Osteocyte (in vitro differentiated cells): ENCODE measurements around the gene SPSB4. TPM values are rescaled to one million over a fixed set of nuclear protein-coding genes. Genes with fewer than 3 reads are reported as not detected.

Experiments
- DNase-seq: peaks from one replicate; pipeline ENCODE4 v3.0.0; 2021; ENCODE audit warnings: mixed read lengths; ENCODE audit not compliant: unreplicated experiment; ENCODE audit errors: extremely low spot score
- H3K27ac Mint-ChIP-seq: one replicate; pipeline ENCODE4 v1.8.0; 2021; ENCODE audit warnings: mild to moderate bottlenecking, mixed read lengths; ENCODE audit not compliant: unreplicated experiment
- H3K27me3 Mint-ChIP-seq: one replicate; pipeline ENCODE4 v1.8.0; 2021; ENCODE audit warnings: mixed read lengths; ENCODE audit not compliant: unreplicated experiment
- H3K36me3 Mint-ChIP-seq: one replicate; pipeline ENCODE4 v1.8.0; 2021; ENCODE audit warnings: mixed read lengths; ENCODE audit not compliant: unreplicated experiment
- H3K4me1 Mint-ChIP-seq: one replicate; pipeline ENCODE4 v1.8.0; 2021; ENCODE audit warnings: mixed read lengths; ENCODE audit not compliant: unreplicated experiment
- H3K4me3 Mint-ChIP-seq: one replicate; pipeline ENCODE4 v1.8.0; 2021; ENCODE audit warnings: mild to moderate bottlenecking, moderate library complexity, mixed read lengths; ENCODE audit not compliant: unreplicated experiment
- H3K9me3 Mint-ChIP-seq: one replicate; pipeline ENCODE4 v1.8.0; 2021; ENCODE audit warnings: mixed read lengths; ENCODE audit not compliant: unreplicated experiment
- CTCF ChIP-seq: fragments of 200-600 bp; sonication (generic); IDR thresholded peaks from 2 replicates; pipeline ENCODE4 v1.5.0; 2021; ENCODE audit warnings: antibody characterized with exemption, mild to moderate bottlenecking, moderate library complexity
- total RNA-seq: library from RNA; stranded (reverse); gene quantifications from 2 replicates; pipeline ENCODE4 v1.2.1, GENCODE V29; 2021

The SPSB4 gene
- total RNA-seq, 1 donor from 2014 or later, result 3.3 TPM

- H3K27ac Mint-ChIP-seq, result no peak overlapping the region
- no peak for DNase-seq
These were observed 20.6 kb downstream of the SPSB4 start for GRCh38 chr3:141071681-141072260.

GRCh38 chr3:141072950-141073349 lies 21.8 kb downstream of the SPSB4 start:
- H3K27ac Mint-ChIP-seq, result no peak overlapping the region
- H3K4me3 Mint-ChIP-seq, result no peak overlapping the region
- TF ChIP-seq CTCF, result no peak
- no peak for DNase-seq
- no peaks in the 10 kb centered on the region for H3K36me3 Mint-ChIP-seq
- no peaks in the 10 kb centered on the region for H3K27me3 Mint-ChIP-seq
- H3K9me3 Mint-ChIP-seq, result no peaks in the 10 kb centered on the region
- peaks cover 34% of the 10 kb centered on the region for H3K4me1 Mint-ChIP-seq

More at GRCh38 chr3:141071681-141072260, 20.6 kb downstream of the SPSB4 start:
- Mint-ChIP-seq H3K4me3 (no peak overlapping the region), H3K36me3 (no peaks in the 10 kb centered on the region), H3K4me1 (peaks cover 22% of the 10 kb centered on the region), H3K9me3 (no peaks in the 10 kb centered on the region), H3K27me3 (no peaks in the 10 kb centered on the region)
- TF ChIP-seq CTCF, result no peak

- no peak for TF ChIP-seq CTCF
- Mint-ChIP-seq H3K27ac (no peak overlapping the region), H3K36me3 (no peaks in the 10 kb centered on the region), H3K4me3 (no peak overlapping the region), H3K27me3 (no peaks in the 10 kb centered on the region), H3K4me1 (peaks cover 40% of the 10 kb centered on the region), H3K9me3 (no peaks in the 10 kb centered on the region)
- no peak for DNase-seq
These were observed 22.4 kb downstream of the SPSB4 start for GRCh38 chr3:141073580-141073979.

- H3K27ac Mint-ChIP-seq, result no peak overlapping the region
- DNase-seq, result no peak
- no peaks in the 10 kb centered on the region for H3K9me3 Mint-ChIP-seq
- no peaks in the 10 kb centered on the region for H3K36me3 Mint-ChIP-seq
- H3K4me1 Mint-ChIP-seq, result peaks cover 42% of the 10 kb centered on the region
- H3K27me3 Mint-ChIP-seq, result no peaks in the 10 kb centered on the region
- H3K4me3 Mint-ChIP-seq, result no peak overlapping the region
- TF ChIP-seq CTCF, result no peak
These were observed 23.4 kb downstream of the SPSB4 start for GRCh38 chr3:141074529-141074928.

GRCh38 chr3:141076036-141076773 lies 25.1 kb downstream of the SPSB4 start:
- no peaks in the 10 kb centered on the region for H3K9me3 Mint-ChIP-seq
- no peaks in the 10 kb centered on the region for H3K36me3 Mint-ChIP-seq
- H3K4me1 Mint-ChIP-seq, result peaks cover 39% of the 10 kb centered on the region
- no peak overlapping the region for H3K4me3 Mint-ChIP-seq
- no peak for TF ChIP-seq CTCF
- H3K27ac Mint-ChIP-seq, result peak overlapping the region; percentile 84
- no peaks in the 10 kb centered on the region for H3K27me3 Mint-ChIP-seq
- no peak for DNase-seq
